D721Med (cell line): ENCODE results near the gene TAF15.
A peak's percentile ranks its signal among the peaks of the same experiment; 100 is the strongest.

Source experiments
- DNase-seq: peaks from one replicate; pipeline ENCODE4 v3.0.0; 2011; ENCODE audit warnings: low spot score; ENCODE audit not compliant: insufficient read length
- FAIRE-seq: peaks from 2 replicates; lab custom pipeline; 2011; peaks lifted over from hg19 to GRCh38; lab: Jason Lieb, UNC
- TF ChIP-seq, protein P1 (sequence below): IDR thresholded peaks from 2 replicates; pipeline ENCODE4 v1.5.1; 2012; ENCODE audit warnings: mild to moderate bottlenecking, control low read depth; ENCODE audit not compliant: insufficient read depth; ENCODE audit errors: missing control alignments

The TAF15 gene

DNA sequence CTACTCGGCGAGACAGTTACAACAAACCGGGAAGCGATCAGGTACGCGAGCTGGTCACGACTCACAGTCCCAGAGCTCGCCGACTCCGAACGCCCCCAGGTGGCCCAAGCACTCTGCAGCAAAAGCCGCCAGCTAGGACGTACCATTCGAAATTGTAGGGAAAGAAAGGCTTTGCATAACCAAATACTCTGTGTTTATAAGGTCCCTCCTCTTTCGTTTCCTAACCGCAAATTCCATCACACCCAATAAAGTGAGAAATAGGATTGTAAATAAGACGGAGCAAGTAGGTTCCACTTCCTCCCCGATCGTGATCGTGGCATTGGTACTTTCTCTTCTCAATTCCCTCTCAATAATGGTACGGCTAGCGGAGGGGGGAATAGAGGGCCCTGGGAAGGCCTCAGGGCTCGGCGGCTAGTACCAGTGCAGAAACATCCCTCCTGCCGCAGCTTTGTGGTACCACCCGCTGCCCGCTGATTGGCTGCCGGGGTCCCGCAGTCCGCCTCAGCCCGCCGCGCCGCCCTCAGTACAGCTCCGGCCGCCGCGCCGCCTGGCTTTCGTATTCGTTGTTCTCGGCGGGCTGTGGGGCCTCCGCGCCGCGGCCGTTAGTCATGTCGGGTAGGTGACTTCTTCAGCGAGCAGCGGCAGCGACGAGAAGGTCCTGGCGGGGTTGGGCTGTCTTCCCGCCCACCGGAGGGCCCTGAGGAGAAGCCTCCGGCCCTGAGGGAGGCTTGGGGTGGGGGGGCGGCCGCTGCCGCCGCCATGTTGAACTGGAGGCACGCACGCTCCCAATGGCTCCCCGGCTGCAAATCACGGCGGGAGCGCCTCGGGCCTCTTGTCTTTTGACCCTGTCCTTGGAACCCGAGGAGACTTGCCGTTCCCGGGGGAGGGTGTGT lies at the start of gene TAF15:
Gene TAF15, plus strand, starts transcription at position 523 of the 893 bp plus-strand sequence. Its CDS starts 86 bp downstream, at position 609.
- DNase-seq (peak; percentile 61), FAIRE-seq (no peak)
- TF ChIP-seq, protein P1, sequence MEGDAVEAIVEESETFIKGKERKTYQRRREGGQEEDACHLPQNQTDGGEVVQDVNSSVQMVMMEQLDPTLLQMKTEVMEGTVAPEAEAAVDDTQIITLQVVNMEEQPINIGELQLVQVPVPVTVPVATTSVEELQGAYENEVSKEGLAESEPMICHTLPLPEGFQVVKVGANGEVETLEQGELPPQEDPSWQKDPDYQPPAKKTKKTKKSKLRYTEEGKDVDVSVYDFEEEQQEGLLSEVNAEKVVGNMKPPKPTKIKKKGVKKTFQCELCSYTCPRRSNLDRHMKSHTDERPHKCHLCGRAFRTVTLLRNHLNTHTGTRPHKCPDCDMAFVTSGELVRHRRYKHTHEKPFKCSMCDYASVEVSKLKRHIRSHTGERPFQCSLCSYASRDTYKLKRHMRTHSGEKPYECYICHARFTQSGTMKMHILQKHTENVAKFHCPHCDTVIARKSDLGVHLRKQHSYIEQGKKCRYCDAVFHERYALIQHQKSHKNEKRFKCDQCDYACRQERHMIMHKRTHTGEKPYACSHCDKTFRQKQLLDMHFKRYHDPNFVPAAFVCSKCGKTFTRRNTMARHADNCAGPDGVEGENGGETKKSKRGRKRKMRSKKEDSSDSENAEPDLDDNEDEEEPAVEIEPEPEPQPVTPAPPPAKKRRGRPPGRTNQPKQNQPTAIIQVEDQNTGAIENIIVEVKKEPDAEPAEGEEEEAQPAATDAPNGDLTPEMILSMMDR, result peak; percentile 90

DNA sequence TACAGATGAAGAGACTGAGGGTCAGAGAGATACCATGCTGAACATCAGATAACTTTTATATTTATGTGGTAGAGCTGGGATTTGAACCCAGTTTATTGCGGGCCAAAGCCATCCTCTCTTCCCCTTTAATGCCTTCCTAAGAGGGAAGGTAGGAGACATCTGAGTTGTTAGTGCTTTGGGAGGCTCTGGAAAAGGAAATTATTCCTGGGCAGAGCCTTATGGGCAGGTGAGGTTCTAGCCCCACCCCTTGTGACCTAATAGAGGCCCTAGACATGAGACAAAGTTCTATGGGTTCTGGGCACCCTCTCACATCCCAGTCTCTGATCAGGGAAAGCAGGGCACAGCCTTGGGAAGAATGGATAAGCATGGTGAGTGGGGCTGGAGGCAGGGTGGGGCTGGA lies 48.7 kb upstream of the TAF15 start, which contains the start of gene C17orf50:
Gene C17orf50, plus strand, starts transcription at position 301 of the 400 bp plus-strand sequence. Its CDS starts 55 bp downstream, at position 356.
- TF ChIP-seq, protein P1, result no peak
- no peak for DNase-seq
- FAIRE-seq, result no peak

DNA sequence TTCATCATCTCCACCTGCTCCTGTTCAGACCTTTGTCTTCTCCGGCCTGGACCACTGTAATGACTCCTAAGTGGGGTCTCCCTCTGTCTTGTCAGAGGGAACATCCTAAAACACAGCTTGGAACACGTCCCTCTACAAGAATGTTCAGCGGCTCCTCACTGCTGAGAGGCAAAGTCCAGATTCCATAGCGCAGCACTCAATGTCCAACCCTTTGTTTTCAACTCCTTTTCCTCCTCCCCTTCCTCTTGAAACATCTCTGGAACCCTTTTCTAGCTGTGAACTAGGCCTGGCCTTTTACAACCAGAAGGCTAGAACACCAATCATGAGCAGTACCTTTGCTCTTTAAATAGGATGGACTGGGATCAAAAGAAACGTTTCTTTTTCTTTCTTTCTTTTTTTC lies 47.7 kb upstream of the TAF15 start:
- no peak for FAIRE-seq
- TF ChIP-seq, protein P1, result no peak
- no peak for DNase-seq

DNA sequence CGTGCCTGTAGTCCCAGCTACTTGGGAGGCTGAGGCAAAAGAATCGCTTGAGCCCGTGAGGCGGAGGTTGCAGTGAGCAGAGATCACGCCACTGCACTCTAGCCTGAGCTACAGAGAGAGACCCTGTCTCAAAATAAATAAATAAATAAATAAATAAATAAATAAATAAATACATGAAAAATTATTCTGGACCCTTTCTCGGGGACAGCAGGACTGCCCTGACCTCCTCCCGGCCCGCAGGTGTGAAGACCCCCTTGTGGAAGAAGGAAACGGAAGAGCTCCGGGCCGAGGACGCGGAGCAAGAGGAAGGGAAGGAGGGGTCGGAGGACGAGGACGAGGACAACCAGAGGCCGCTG lies 45.5 kb upstream of the TAF15 start:
- DNase-seq (no peak), FAIRE-seq (no peak)
- TF ChIP-seq, protein P1, result no peak

DNA sequence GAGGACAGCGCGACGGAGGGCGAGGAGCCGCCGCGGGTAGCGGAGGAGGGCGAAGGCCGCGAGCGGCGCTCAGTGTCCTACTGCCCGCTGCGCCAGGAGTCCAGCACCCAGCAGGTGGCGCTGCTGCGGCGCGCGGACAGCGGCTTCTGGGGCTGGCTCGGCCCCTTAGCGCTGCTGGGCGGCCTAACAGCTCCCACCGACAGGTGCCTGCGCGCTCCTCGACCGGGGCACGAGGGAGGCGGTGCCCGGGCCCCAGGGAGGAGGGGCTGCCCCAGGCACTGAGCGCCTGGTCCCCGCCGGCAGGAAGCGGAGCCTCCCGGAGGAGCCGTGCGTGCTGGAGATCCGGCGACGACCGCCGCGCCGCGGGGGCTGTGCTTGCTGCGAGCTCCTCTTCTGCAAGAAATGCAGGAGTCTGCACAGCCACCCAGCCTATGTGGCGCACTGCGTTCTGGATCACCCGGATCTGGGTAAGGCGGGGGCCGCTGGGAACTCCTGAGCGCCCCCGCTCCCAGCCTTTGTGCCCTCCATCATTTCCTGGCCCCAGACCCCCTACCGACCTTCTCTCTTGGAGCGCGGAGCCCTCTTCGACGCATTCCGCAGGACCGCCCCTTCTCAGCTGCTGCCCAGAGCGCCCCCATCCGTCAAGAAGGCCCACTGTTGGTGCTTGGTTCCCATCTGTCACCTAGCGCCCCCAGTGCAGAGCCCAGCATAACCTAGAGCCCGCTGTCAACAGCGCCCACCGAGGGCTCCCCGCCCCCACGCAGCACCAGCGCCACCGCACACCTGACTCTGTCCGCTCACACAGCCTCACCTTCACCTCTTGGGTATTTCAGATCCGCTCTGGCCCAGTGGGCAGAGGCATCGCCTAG lies 44.9 kb upstream of the TAF15 start:
- FAIRE-seq (no peak), DNase-seq (peak; percentile 92)
- TF ChIP-seq, protein P1, result peak; percentile 97

DNA sequence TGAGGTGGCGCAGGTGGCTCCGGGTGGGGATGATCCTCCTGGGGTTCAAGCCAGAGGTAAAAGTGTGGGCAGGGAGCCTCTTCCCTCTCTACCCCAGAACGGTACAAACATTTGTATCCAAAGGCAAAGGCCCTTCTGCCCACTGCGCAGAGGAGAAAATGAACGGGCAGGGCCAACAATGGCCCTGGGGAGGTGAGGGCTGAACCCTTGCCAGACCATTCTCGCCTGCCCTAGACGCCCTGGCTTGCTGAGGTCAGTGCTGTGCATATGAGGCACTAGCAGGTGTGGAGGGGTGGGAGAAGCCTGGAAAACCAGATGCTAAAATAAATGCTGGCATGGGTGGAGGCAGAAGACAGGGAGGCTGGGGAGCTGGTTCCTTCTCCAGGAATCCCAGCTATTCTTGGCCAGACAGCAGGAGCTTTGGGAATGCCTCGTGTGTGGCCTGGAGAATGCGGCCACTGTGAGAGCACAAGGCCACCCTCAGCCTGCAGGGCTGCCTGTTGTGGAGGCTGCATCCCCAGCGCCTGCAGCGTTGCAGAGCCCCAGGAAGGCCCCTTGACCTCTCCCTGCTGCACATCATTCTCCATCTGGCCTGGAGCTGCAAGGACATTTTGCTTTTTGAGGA lies 44.1 kb upstream of the TAF15 start:
- DNase-seq, result no peak
- no peak for FAIRE-seq
- TF ChIP-seq, protein P1, result no peak
